Measurements from ENCODE around the gene RGS19. TPM values are rescaled to one million over a fixed set of nuclear protein-coding genes. Genes with fewer than 3 reads are reported as not detected.

Gene RGS19
- polyA plus RNA-seq, 1 of the 3 experiments (the other 2 are of a cell fraction) = 20.5 TPM

DNA sequence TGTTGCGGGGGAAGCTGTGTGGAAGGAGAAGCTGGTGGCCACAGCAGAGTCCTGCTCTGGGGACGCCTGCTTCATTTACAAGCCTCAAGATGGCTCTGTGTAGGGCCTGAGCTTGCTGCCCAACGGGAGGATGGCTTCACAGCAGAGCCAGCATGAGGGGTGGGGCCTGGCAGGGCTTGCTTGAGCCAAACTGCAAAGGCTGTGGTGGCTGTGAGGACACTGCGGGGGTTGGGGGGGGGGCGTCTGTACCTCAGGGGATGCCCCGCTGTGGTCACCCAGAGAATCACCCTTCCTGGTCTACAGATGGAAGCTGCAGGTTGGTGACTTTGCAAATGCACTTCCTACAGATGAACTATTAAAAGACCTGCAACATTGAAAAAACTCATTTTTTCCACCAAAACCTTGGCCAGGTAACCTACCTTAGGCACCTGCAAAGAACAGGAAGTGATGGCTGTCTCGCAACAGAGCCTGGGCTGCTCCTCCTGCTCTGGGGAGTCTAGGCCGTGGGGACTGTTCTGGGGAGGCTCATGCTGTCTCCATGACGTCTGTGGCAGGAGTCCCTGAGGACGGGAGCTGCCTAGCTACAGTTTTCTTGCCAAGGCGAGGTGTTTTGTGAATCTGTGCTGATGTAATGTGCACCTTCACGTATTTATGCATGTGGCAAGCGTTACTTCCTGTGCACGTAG is 20.7 kb upstream of the RGS19 start:
- ChIA-PET CTCF (interaction anchor here (0.7 to 2.3 kb wide), 4 partner anchors 10 to 30 kb away, joined by 3 to 16 read pairs (median 5); partner anchors contain the start of gene LKAAEAR1), POLR2A (no interaction called here)
- H3K9me2 ChIP-seq = no peaks in the 10 kb centered on the region
- no peaks in the 10 kb centered on the region for H3K79me2 ChIP-seq (ENCODE audit: insufficient read depth)
- TF ChIP-seq MEF2A (IDR thresholded peaks at IDR 0.05; ENCODE audit: borderline replicate concordance, low read depth) (no peak), RFX5 (IDR thresholded peaks at IDR 0.05; ENCODE audit: low read length) (no peak), EZH2phosphoT487 (IDR thresholded peaks at IDR 0.05; ENCODE audit: borderline replicate concordance, low read depth) (no peak), MXI1 (IDR thresholded peaks at IDR 0.05; ENCODE audit: low read depth, low read length) (no peak)
- WGBS (ENCODE audit: low lambda C conversion rate) = 49% methylated on average over 7 of the region's 14 CpGs
- H2AFZ ChIP-seq (ENCODE audit: low read depth) = no peak overlapping the region
- no peaks in the 10 kb centered on the region; the same call in 1 of the 2 replicates for H3K27me3 ChIP-seq (ENCODE audit: insufficient read depth)
- no peaks in the 10 kb centered on the region for H4K20me1 ChIP-seq (ENCODE audit: insufficient read depth)
- no peak overlapping the region for H3K4me3 ChIP-seq (ENCODE audit: low read depth in 2 of 2, low read length in 1 of 2)
- no peak overlapping the region for H3K27ac ChIP-seq (ENCODE audit: low read depth in 2 of 2, low read length in 1 of 2)
- H3K9ac ChIP-seq = no peak overlapping the region
- no peaks in the 10 kb centered on the region for H3F3A ChIP-seq (replicated peaks; ENCODE audit: insufficient read depth)
- H3K9me3 ChIP-seq = no peaks in the 10 kb centered on the region
- DNase-seq = no peak
- no peaks in the 10 kb centered on the region for H3K36me3 ChIP-seq (replicated peaks in 1 of 2; ENCODE audit: control insufficient read depth in 1 of 2, insufficient read depth in 2 of 2, low read length in 1 of 2)
- peaks cover 0 to 2% of the 10 kb centered on the region in 2 experiments; a peak in 1 of 4 replicates for H3K4me1 ChIP-seq (ENCODE audit: control insufficient read depth in 1 of 2, insufficient read depth in 2 of 2, low read depth in 1 of 2, low read length in 1 of 2)
- no peak overlapping the region for H3K4me2 ChIP-seq

DNA sequence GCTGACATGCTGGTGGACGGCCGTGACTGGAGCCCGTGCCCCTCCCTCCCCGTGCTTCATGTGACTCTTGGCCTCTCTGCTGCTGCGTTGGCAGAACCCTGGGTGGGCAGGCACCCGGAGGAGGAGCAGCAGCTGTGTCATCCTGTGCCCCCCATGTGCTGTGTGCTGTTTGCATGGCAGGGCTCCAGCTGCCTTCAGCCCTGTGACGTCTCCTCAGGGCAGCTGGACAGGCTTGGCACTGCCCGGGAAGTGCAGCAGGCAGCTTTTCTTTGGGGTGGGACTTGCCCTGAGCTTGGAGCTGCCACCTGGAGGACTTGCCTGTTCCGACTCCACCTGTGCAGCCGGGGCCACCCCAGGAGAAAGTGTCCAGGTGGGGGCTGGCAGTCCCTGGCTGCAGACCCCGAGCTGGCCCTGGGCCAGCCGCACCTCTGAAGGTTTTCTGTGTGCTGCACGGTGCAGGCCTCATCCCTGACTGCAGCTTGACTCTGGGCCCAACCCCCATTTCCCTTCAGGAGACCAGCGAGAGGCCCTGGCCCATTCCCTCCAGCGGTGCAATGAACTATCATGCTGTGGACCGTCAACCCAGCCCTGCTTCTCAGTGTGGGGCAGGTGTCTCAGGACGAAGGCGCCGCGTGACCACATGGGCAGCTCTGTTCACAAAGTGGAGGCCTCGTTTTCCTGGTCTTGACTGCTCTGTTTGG is 19.9 kb upstream of the RGS19 start:
- TF ChIP-seq FOSL2 (IDR thresholded peaks at IDR 0.05; ENCODE audit: borderline replicate concordance, low read depth) (no peak), SIN3A (IDR thresholded peaks at IDR 0.05; ENCODE audit: borderline replicate concordance, low read depth, low read length) (no peak), POLR2AphosphoS5 (IDR thresholded peaks at IDR 0.05; ENCODE audit: low read depth, low read length) (no peak), MXI1 (IDR thresholded peaks at IDR 0.05; ENCODE audit: low read depth, low read length) (no peak), EP300 (IDR thresholded peaks at IDR 0.05; ENCODE audit: borderline replicate concordance in 1 of 2, low read depth in 1 of 2, low read length in 1 of 2) (no peak), USF1 (IDR thresholded peaks at IDR 0.05; ENCODE audit: borderline replicate concordance, low read depth) (no peak), RFX5 (IDR thresholded peaks at IDR 0.05; ENCODE audit: low read length) (no peak), MEF2A (IDR thresholded peaks at IDR 0.05; ENCODE audit: borderline replicate concordance, low read depth) (no peak), NFIC (IDR thresholded peaks at IDR 0.05; ENCODE audit: borderline replicate concordance) (no peak), TAF1 (IDR thresholded peaks at IDR 0.05; ENCODE audit: borderline replicate concordance, low read depth, low read length) (no peak), ELF1 (IDR thresholded peaks at IDR 0.05) (no peak), TEAD4 (IDR thresholded peaks at IDR 0.05; ENCODE audit: borderline replicate concordance, insufficient read depth) (no peak), JUND (IDR thresholded peaks at IDR 0.05) (no peak), FOXJ3 (CRISPR knock-in tag; IDR thresholded peaks at IDR 0.05) (no peak), NRF1 (IDR thresholded peaks at IDR 0.05; ENCODE audit: low read depth, low read length) (no peak)
- TF ChIP-seq, protein P1, sequence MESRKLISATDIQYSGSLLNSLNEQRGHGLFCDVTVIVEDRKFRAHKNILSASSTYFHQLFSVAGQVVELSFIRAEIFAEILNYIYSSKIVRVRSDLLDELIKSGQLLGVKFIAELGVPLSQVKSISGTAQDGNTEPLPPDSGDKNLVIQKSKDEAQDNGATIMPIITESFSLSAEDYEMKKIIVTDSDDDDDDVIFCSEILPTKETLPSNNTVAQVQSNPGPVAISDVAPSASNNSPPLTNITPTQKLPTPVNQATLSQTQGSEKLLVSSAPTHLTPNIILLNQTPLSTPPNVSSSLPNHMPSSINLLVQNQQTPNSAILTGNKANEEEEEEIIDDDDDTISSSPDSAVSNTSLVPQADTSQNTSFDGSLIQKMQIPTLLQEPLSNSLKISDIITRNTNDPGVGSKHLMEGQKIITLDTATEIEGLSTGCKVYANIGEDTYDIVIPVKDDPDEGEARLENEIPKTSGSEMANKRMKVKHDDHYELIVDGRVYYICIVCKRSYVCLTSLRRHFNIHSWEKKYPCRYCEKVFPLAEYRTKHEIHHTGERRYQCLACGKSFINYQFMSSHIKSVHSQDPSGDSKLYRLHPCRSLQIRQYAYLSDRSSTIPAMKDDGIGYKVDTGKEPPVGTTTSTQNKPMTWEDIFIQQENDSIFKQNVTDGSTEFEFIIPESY (IDR thresholded peaks at IDR 0.05; ENCODE audit: borderline replicate concordance, low read depth) = no peak
- TF ChIP-seq, protein P2, sequence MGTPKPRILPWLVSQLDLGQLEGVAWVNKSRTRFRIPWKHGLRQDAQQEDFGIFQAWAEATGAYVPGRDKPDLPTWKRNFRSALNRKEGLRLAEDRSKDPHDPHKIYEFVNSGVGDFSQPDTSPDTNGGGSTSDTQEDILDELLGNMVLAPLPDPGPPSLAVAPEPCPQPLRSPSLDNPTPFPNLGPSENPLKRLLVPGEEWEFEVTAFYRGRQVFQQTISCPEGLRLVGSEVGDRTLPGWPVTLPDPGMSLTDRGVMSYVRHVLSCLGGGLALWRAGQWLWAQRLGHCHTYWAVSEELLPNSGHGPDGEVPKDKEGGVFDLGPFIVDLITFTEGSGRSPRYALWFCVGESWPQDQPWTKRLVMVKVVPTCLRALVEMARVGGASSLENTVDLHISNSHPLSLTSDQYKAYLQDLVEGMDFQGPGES (IDR thresholded peaks at IDR 0.05; ENCODE audit: low read depth, low read length) = no peak
- no peaks in the 10 kb centered on the region for H4K20me1 ChIP-seq (ENCODE audit: insufficient read depth)
- no peaks in the 10 kb centered on the region; the same call in 1 of the 2 replicates for H3K27me3 ChIP-seq (ENCODE audit: insufficient read depth)
- ChIA-PET POLR2A (no interaction called here), CTCF (interaction anchor here (0.7 to 2.3 kb wide), 5 partner anchors 15 to 39 kb away, joined by 3 to 16 read pairs (median 5); partner anchors contain the start of gene LKAAEAR1)
- no peaks in the 10 kb centered on the region for H3K36me3 ChIP-seq (replicated peaks in 1 of 2; ENCODE audit: control insufficient read depth in 1 of 2, insufficient read depth in 2 of 2, low read length in 1 of 2)
- H2AFZ ChIP-seq (ENCODE audit: low read depth) = no peak overlapping the region
- H3K4me3 ChIP-seq (ENCODE audit: low read depth in 2 of 2, low read length in 1 of 2) = no peak overlapping the region
- H3K4me1 ChIP-seq (ENCODE audit: control insufficient read depth in 1 of 2, insufficient read depth in 2 of 2, low read depth in 1 of 2, low read length in 1 of 2) = peaks cover 0 to 2% of the 10 kb centered on the region in 2 experiments; a peak in 1 of 4 replicates
- WGBS (ENCODE audit: low lambda C conversion rate) = 67% methylated on average over 5 of the region's 21 CpGs
- H3K9me3 ChIP-seq = no peaks in the 10 kb centered on the region
- H3F3A ChIP-seq (replicated peaks; ENCODE audit: insufficient read depth) = no peaks in the 10 kb centered on the region
- H3K9ac ChIP-seq = no peak overlapping the region
- no peak for DNase-seq
- no peak overlapping the region for H3K4me2 ChIP-seq
- no peaks in the 10 kb centered on the region for H3K9me2 ChIP-seq
- no peaks in the 10 kb centered on the region for H3K79me2 ChIP-seq (ENCODE audit: insufficient read depth)
- no peak overlapping the region for H3K27ac ChIP-seq (ENCODE audit: low read depth in 2 of 2, low read length in 1 of 2)

All from SK-N-SH (cell line).